HCT116 (cell line): Measurements from ENCODE around the gene RSAD1. TPM values are rescaled to one million over a fixed set of nuclear protein-coding genes. Genes with fewer than 3 reads are reported as not detected.

Experiments
- ATAC-seq: fragments of 200-7000 bp; cut with Tn5 transposase; 2 replicates; pipeline ENCODE4 v1.9.1; 2020; ENCODE audit warnings: mild to moderate bottlenecking, moderate library complexity
- Bru-seq: library from RNA; stranded (reverse); fragments of 400-500 nt; gene quantifications from one replicate; lab custom pipeline; 2021; lab: Mats Ljungman, UMichigan
- BruChase-seq, 2 experiments: library from RNA; stranded (reverse); fragments of 400-500 nt; gene quantifications; one replicate each; lab custom pipeline; 2021; lab: Mats Ljungman, UMichigan
- BruUV-seq: library from RNA; stranded (reverse); fragments of 400-500 nt; replicated peaks from 2 replicates; lab custom pipeline; 2021; lab: Mats Ljungman, UMichigan
- CTCF ChIA-PET: fragments of 300-600 bp; sonication (Branson Sonifier 250); formaldehyde crosslinking; loops from one replicate; lab custom pipeline; 2021; ENCODE audit warnings: antibody characterized with exemption; lab: Charles Lee
- POLR2A ChIA-PET: fragments of 300-600, 350-600 bp; sonication (Branson Sonifier 250); formaldehyde crosslinking; loops from one replicate; lab custom pipeline; 2021; ENCODE audit warnings: antibody characterized with exemption; lab: Charles Lee
- RAD21 ChIA-PET, 2 experiments: fragments of 300-600 bp; sonication (Branson Sonifier 250); formaldehyde crosslinking; loops; one replicate each; lab custom pipeline; 2023; ENCODE audit warnings: low total read pairs in 2 of 2; ENCODE audit not compliant: uncharacterized antibody in 2 of 2, unreplicated experiment in 2 of 2, low non-redundant PET in 1 of 2; lab: Charles Lee
- DNase-seq: peaks from one replicate; pipeline ENCODE4 v3.0.0-alpha.2; 2010; ENCODE audit warnings: low read depth, low spot score
- H2AFZ ChIP-seq: fragments of 200-600 bp; shearing (Covaris generic), sonication (generic); 2 replicates; pipeline ENCODE4 v1.6.1; 2017; ENCODE audit warnings: low read depth, mixed run types, mixed read lengths, antibody characterized with exemption, low read length; ENCODE audit not compliant: poor library complexity, severe bottlenecking
- H3K27ac ChIP-seq: 2 replicates; pipeline ENCODE4 v1.5.1; 2012; ENCODE audit warnings: low read depth, low read length
- H3K27me3 ChIP-seq: fragments of 200-600 bp; sonication (generic); 2 replicates; pipeline ENCODE4 v1.6.1; 2016; ENCODE audit warnings: mixed run types, low read length, mixed read lengths; ENCODE audit not compliant: insufficient read depth
- H3K36me3 ChIP-seq, 2 experiments: fragments of 200-500 bp in 1 of 2; fragments of 200-600 bp in 1 of 2; sonication (Bioruptor generic) in 1 of 2; sonication (generic) in 1 of 2; 2 replicates each; pipeline versions ENCODE4 v1.5.1 to v1.6.1; 2014 to 2016; ENCODE audit warnings: low read length in 2 of 2, inconsistent platforms in 1 of 2, mixed read lengths in 1 of 2, mixed run types in 1 of 2; ENCODE audit not compliant: insufficient read depth in 2 of 2, control insufficient read depth in 1 of 2
- H3K4me1 ChIP-seq, 2 experiments: fragments of 200-600 bp in 1 of 2; sonication (generic) in 1 of 2; 2 replicates each; pipeline versions ENCODE4 v1.5.1 to v1.6.1; 2012 to 2017; ENCODE audit warnings: low read length in 2 of 2, inconsistent platforms in 1 of 2, mild to moderate bottlenecking in 1 of 2, mixed read lengths in 1 of 2, mixed run types in 1 of 2, moderate library complexity in 1 of 2; ENCODE audit not compliant: insufficient read depth in 2 of 2, control insufficient read depth in 1 of 2
- H3K4me2 ChIP-seq: fragments of 200-600 bp; sonication (generic); 2 replicates; pipeline ENCODE4 v1.6.1; 2017; ENCODE audit warnings: mixed run types, low read length, mixed read lengths
- H3K4me3 ChIP-seq, 2 experiments: fragments of 200-600 bp in 1 of 2; sonication (generic) in 1 of 2; replicated peaks in 1 of 2; 2 replicates each; pipeline ENCODE4 v1.5.1; 2011 to 2016; ENCODE audit warnings: low read length in 2 of 2, control low read depth in 1 of 2, low read depth in 1 of 2, mild to moderate bottlenecking in 1 of 2, mixed read lengths in 1 of 2, mixed run types in 1 of 2
- H3K79me2 ChIP-seq: fragments of 200-600 bp; sonication (generic); 2 replicates; pipeline ENCODE4 v1.6.1; 2017; ENCODE audit warnings: mild to moderate bottlenecking, mixed run types, low read length, moderate library complexity, mixed read lengths; ENCODE audit not compliant: insufficient read depth
- H3K9ac ChIP-seq: fragments of 200-600 bp; sonication (generic); 2 replicates; pipeline ENCODE4 v1.6.1; 2016; ENCODE audit warnings: low read length, mixed read lengths
- H3K9me2 ChIP-seq: fragments of 200-600 bp; sonication (generic), shearing (Covaris generic); 2 replicates; pipeline ENCODE4 v1.6.1; 2017; ENCODE audit warnings: mixed run types, mild to moderate bottlenecking, moderate library complexity; ENCODE audit not compliant: insufficient read depth
- H3K9me3 ChIP-seq, 2 experiments: fragments of 200-500 bp in 1 of 2; fragments of 200-600 bp in 1 of 2; sonication (Bioruptor generic) in 1 of 2; sonication (generic) in 1 of 2; 2 replicates each; pipeline ENCODE4 v1.6.1; 2014 to 2017; ENCODE audit warnings: low read length in 2 of 2, mixed read lengths in 2 of 2, inconsistent platforms in 1 of 2, low read depth in 1 of 2, mild to moderate bottlenecking in 1 of 2, mixed run types in 1 of 2, moderate library complexity in 1 of 2; ENCODE audit not compliant: control insufficient read depth in 1 of 2, insufficient read depth in 1 of 2
- H4K20me1 ChIP-seq: fragments of 200-600 bp; sonication (generic), shearing (Covaris generic); 2 replicates; pipeline ENCODE4 v1.6.1; 2017; ENCODE audit warnings: mixed run types, mild to moderate bottlenecking, moderate library complexity; ENCODE audit not compliant: insufficient read depth
- CBX3 ChIP-seq: IDR thresholded peaks from 2 replicates; pipeline ENCODE4 v1.6.1; 2012; ENCODE audit warnings: low read depth
- CEBPB ChIP-seq: IDR thresholded peaks from 2 replicates; pipeline ENCODE4 v1.6.1; 2012; ENCODE audit warnings: low read depth
- CTCF ChIP-seq, 3 experiments: fragments of 200-600 bp in 1 of 3; sonication (generic) in 1 of 3; IDR thresholded peaks in 2 of 3; conservative IDR thresholded peaks in 1 of 3; 2 replicates each; pipeline ENCODE4 v1.5.1; 2012 to 2017; ENCODE audit warnings: low read depth in 2 of 3, low read length in 2 of 3, antibody characterized with exemption in 1 of 3, borderline replicate concordance in 1 of 3, control low read depth in 1 of 3, mild to moderate bottlenecking in 1 of 3, mixed read lengths in 1 of 3, mixed run types in 1 of 3, moderate library complexity in 1 of 3; ENCODE audit not compliant: insufficient read depth in 1 of 3
- EGR1 ChIP-seq: IDR thresholded peaks from 2 replicates; pipeline ENCODE4 v1.6.1; 2012; ENCODE audit warnings: low read depth
- ELF1 ChIP-seq: IDR thresholded peaks from 2 replicates; pipeline ENCODE4 v1.6.1; 2012; ENCODE audit warnings: low read depth, borderline replicate concordance
- EZH2 ChIP-seq: fragments of 200-600 bp; sonication (generic); IDR thresholded peaks from 2 replicates; pipeline ENCODE4 v1.6.1; 2017; ENCODE audit warnings: antibody characterized with exemption, mixed run types
- EZH2phosphoT487 ChIP-seq: fragments of 200-600 bp; IDR thresholded peaks from 2 replicates; pipeline ENCODE4 v1.6.1; 2018; ENCODE audit warnings: antibody characterized with exemption, borderline replicate concordance
- FOSL1 ChIP-seq: IDR thresholded peaks from 2 replicates; pipeline ENCODE4 v1.6.1; 2012; ENCODE audit warnings: low read depth
- JUND ChIP-seq: IDR thresholded peaks from 2 replicates; pipeline ENCODE4 v1.6.1; 2012
- MAX ChIP-seq: IDR thresholded peaks from 2 replicates; pipeline ENCODE4 v1.6.1; 2012
- POLR2A ChIP-seq: IDR thresholded peaks from 2 replicates; pipeline ENCODE4 v1.7.0; 2011; ENCODE audit warnings: borderline replicate concordance; ENCODE audit not compliant: insufficient read depth, insufficient read length; ENCODE audit errors: extremely low read depth
- POLR2AphosphoS5 ChIP-seq: IDR thresholded peaks from 2 replicates; pipeline ENCODE4 v1.6.1; 2011; ENCODE audit warnings: mild to moderate bottlenecking, low read depth, low read length, moderate library complexity
- RAD21 ChIP-seq: IDR thresholded peaks from 2 replicates; pipeline ENCODE4 v1.6.1; 2012; ENCODE audit warnings: low read depth, mild to moderate bottlenecking
- REST ChIP-seq: IDR thresholded peaks from 2 replicates; pipeline ENCODE4 v1.6.1; 2012; ENCODE audit warnings: low read depth
- SIN3A ChIP-seq: IDR thresholded peaks from 2 replicates; pipeline ENCODE4 v1.6.1; 2012; ENCODE audit warnings: low read depth
- TCF7L2 ChIP-seq: IDR thresholded peaks from 2 replicates; pipeline ENCODE4 v1.7.0; 2011; ENCODE audit warnings: borderline replicate concordance, inconsistent platforms; ENCODE audit not compliant: insufficient read depth, insufficient read length; ENCODE audit errors: extremely low read depth
- YY1 ChIP-seq: IDR thresholded peaks from 2 replicates; pipeline ENCODE4 v1.6.1; 2011; ENCODE audit warnings: low read length, low read depth, moderate library complexity, mild to moderate bottlenecking; ENCODE audit not compliant: insufficient replicate concordance; ENCODE audit errors: extremely low read depth
- ZFX ChIP-seq: fragments of 450-650 bp; IDR thresholded peaks from 2 replicates; pipeline ENCODE4 v1.6.1; 2017
- ZNF274 ChIP-seq: fragments of 200-500 bp; sonication (Bioruptor generic); IDR thresholded peaks from 2 replicates; pipeline ENCODE4 v1.6.1; 2014; ENCODE audit warnings: mild to moderate bottlenecking, low read depth, low read length, inconsistent platforms
- intact Hi-C: fragments of 100-400 bp; cut with micrococcal nuclease; formaldehyde crosslinking; loops from 2 replicates; pipeline ENCODE4 v1.10.0; 2022
- long read RNA-seq: library from polyadenylated mRNA; unstranded; transcript quantifications from one replicate; pipeline ENCODE4 v2.0.0, GENCODE V29; 2021; ENCODE audit not compliant: unreplicated experiment
- polyA plus RNA-seq: library from polyadenylated mRNA; unstranded; fragments of >200 nt; gene quantifications from 2 replicates; pipeline ENCODE4 v1.2.1, GENCODE V29; 2012; ENCODE audit warnings: missing spikeins
- total RNA-seq: library from RNA; stranded (reverse); gene quantifications from one replicate; pipeline ENCODE4 v1.2.1, GENCODE V29; 2021; ENCODE audit not compliant: unreplicated experiment

RSAD1 gene
- total RNA-seq, result 82.7 TPM
- polyA plus RNA-seq, result 50.4 and 56.4 TPM in 2 replicates
- Bru-seq, nascent RNA, result percentile 93 among the genes with signal in this experiment
- BruChase-seq, experiment 1, labeled RNA remaining after a 6-hour chase, result percentile 96 among the genes with signal in this experiment
- percentile 98 among the genes with signal in this experiment for BruChase-seq, experiment 2, labeled RNA remaining after a 2-hour chase
- long read RNA-seq, transcript RSAD1-201 (9 exons, 2,528 nt), result major isoform, 78 of 198 reads
- long read RNA-seq, partial matches to known transcripts, result 47 of 198 reads
- long read RNA-seq, other reads (novel, unspliced or antisense), result 67 of 198 reads

- Histone ChIP-seq H3K79me2 (peaks cover 26% of the 10 kb centered on the region), H3K4me3 (peak within 1 kb of the TSS; percentile 78 to 91), H3K9me3 (no peaks in the 10 kb centered on the region), H3K27ac (peak within 1 kb of the TSS; percentile 77), H3K4me1 (peaks cover 21 to 42% of the 10 kb centered on the region in 2 experiments), H3K9ac (peak within 1 kb of the TSS; percentile 88), H2AFZ (peak within 1 kb of the TSS; percentile 87), H4K20me1 (no peaks in the 10 kb centered on the region), H3K9me2 (no peaks in the 10 kb centered on the region), H3K4me2 (peak within 1 kb of the TSS; percentile 87), H3K36me3 (peaks cover 11 to 19% of the 10 kb centered on the region in 2 experiments; a peak in 3 of 4 replicates), H3K27me3 (no peaks in the 10 kb centered on the region)
- DNase-seq (peak; percentile 87), ATAC-seq (peak; percentile 81)
- ChIA-PET POLR2A (interaction anchor here (0.6 to 2.0 kb wide), 9 partner anchors 9 to 387 kb away, joined by 3 to 12 read pairs (median 3); partner anchors contain the start of genes EPN3, LRRC59 and TOB1), RAD21 (interaction anchor here (0.6 to 1.0 kb wide), 7 partner anchors 15 to 360 kb away, joined by 3 to 5 read pairs (median 3); partner anchors contain the start of gene LRRC59 (in 1 of the 2)), CTCF (interaction anchor here (0.8 to 2.4 kb wide), 18 partner anchors 15 to 388 kb away, joined by 3 to 33 read pairs (median 4); partner anchors contain the start of gene LRRC59)
- no TSS peak for BruUV-seq
- intact Hi-C loops, result loop anchor here (1.0 to 2.0 kb wide), 5 partner anchors 51 to 278 kb away; partner anchors contain the start of genes COL1A1 and LRRC59
- TF ChIP-seq EZH2 (no peak), ZNF274 (no peak), POLR2AphosphoS5 (peak; percentile 98), EZH2phosphoT487 (no peak), ELF1 (no peak), RAD21 (peak; percentile 70), YY1 (peak; percentile 92), SIN3A (peak; percentile 88), REST (no peak), FOSL1 (no peak), EGR1 (peak; percentile 85), CEBPB (no peak), CBX3 (peak; percentile 66), POLR2A (peak; percentile 82), CTCF (IDR thresholded peaks at IDR 0.05 in 2 of 3, conservative IDR thresholded peaks at IDR 0.05 in 1 of 3; ENCODE audit: borderline replicate concordance in 1 of 3, insufficient read depth in 1 of 3, low read depth in 2 of 3, low read length in 2 of 3) (peak; percentile 91 to 97 (median 95)), MAX (peak; percentile 92), TCF7L2 (peak; percentile 73), JUND (no peak), ZFX (peak; percentile 97)
Observed at GRCh38 chr17:50478391-50479381, at the start of gene RSAD1. RSAD1 (plus strand) TSS chr17:50478860; CDS start chr17:50478885, 25 bp downstream.
